Esophagus mucosa (tissue), 1 donor: Measurements from ENCODE around the gene BZW2. TPM values are rescaled to one million over a fixed set of nuclear protein-coding genes. Genes with fewer than 3 reads are reported as not detected.

ENCODE experiments used
- ATAC-seq: fragments of 200-7000 bp; cut with Tn5 transposase; one replicate; pipeline ENCODE4 v1.9.1; 2020
- total RNA-seq: library from RNA; stranded (reverse); gene quantifications from one replicate; pipeline ENCODE4 v1.2.4, GENCODE V29; 2023
- donor health status: DM: yes; HTN: yes; CAD: no.

The BZW2 gene
- total RNA-seq, 1 donor from 2014 or later, result 58.9 TPM

- no peak for ATAC-seq
Measured at GRCh38 chr7:16724344-16724743, 78.4 kb downstream of the BZW2 start.

GRCh38 chr7:16726189-16726588 is 80.2 kb downstream of the BZW2 start:
- no peak for ATAC-seq

GRCh38 chr7:16727736-16728135 is 81.8 kb downstream of the BZW2 start:
- ATAC-seq, result peak; percentile 55

GRCh38 chr7:16728811-16729210 is 82.8 kb downstream of the BZW2 start:
- ATAC-seq, result no peak

GRCh38 chr7:16729541-16729940 is 83.6 kb downstream of the BZW2 start:
- no peak for ATAC-seq

- ATAC-seq, result no peak
Measured at GRCh38 chr7:16730937-16731336, 85.0 kb downstream of the BZW2 start.

- ATAC-seq, result no peak
Measured at GRCh38 chr7:16732828-16733227, 86.8 kb downstream of the BZW2 start.

- ATAC-seq, result no peak
Measured at GRCh38 chr7:16734148-16734726, 88.3 kb downstream of the BZW2 start.

GRCh38 chr7:16735020-16735419 is 89.0 kb downstream of the BZW2 start:
- ATAC-seq, result no peak

GRCh38 chr7:16738011-16738688 is 92.2 kb downstream of the BZW2 start:
- no peak for ATAC-seq

- peak; percentile 85 for ATAC-seq
Measured at GRCh38 chr7:16739863-16740622, 94.1 kb downstream of the BZW2 start.

- no peak for ATAC-seq
Measured at GRCh38 chr7:16740623-16740953, 94.6 kb downstream of the BZW2 start.

- ATAC-seq, result no peak
Measured at GRCh38 chr7:16740996-16741395, 95.0 kb downstream of the BZW2 start.

- ATAC-seq, result no peak
Measured at GRCh38 chr7:16741676-16742075, 95.7 kb downstream of the BZW2 start.

GRCh38 chr7:16742547-16742946 is 96.6 kb downstream of the BZW2 start:
- no peak for ATAC-seq

GRCh38 chr7:16743236-16743635 is 97.3 kb downstream of the BZW2 start:
- no peak for ATAC-seq

- no peak for ATAC-seq
Measured at GRCh38 chr7:16744518-16745250, 98.7 kb downstream of the BZW2 start.

GRCh38 chr7:16745645-16746044 is 99.7 kb downstream of the BZW2 start:
- no peak for ATAC-seq

- no peak for ATAC-seq
Measured at GRCh38 chr7:16747102-16747501, 101.1 kb downstream of the BZW2 start.

- ATAC-seq, result peak; percentile 99
Measured at GRCh38 chr7:16753102-16753931, 107.3 kb downstream of the BZW2 start, which contains the start of gene TSPAN13. Gene TSPAN13, plus strand, starts transcription at chr7:16753755. Its CDS starts 213 bp downstream, at chr7:16753968.

GRCh38 chr7:16753932-16754855 is 108.2 kb downstream of the BZW2 start:
- ATAC-seq, result peak; percentile 35
